Neural cell (in vitro differentiated cells): ENCODE data around the gene ZNF830.

Experiments used
- CTCF ChIP-seq: fragments of 450-650 bp; IDR thresholded peaks from 2 replicates; pipeline ENCODE4 v1.5.1; 2014; ENCODE audit warnings: antibody characterized with exemption, mild to moderate bottlenecking, moderate library complexity; ENCODE audit not compliant: poor library complexity, severe bottlenecking
- EP300 ChIP-seq: fragments of 450-650 bp; conservative IDR thresholded peaks from 2 replicates; pipeline ENCODE4 v1.6.1; 2014; ENCODE audit warnings: antibody characterized with exemption, mild to moderate bottlenecking, moderate library complexity; ENCODE audit not compliant: poor library complexity, severe bottlenecking
- EZH2 ChIP-seq: fragments of 200-600, 300-800 bp; shearing (Covaris generic), sonication (generic); IDR thresholded peaks from 2 replicates; pipeline ENCODE4 v1.6.1; 2014; ENCODE audit warnings: antibody characterized with exemption, low read length, borderline replicate concordance, mild to moderate bottlenecking; ENCODE audit not compliant: insufficient read depth, poor library complexity, severe bottlenecking
- MXI1 ChIP-seq: fragments of 450-650 bp; conservative IDR thresholded peaks from 2 replicates; pipeline ENCODE4 v1.6.1; 2014; ENCODE audit warnings: antibody characterized with exemption, mild to moderate bottlenecking; ENCODE audit not compliant: poor library complexity, severe bottlenecking
- POLR2AphosphoS5 ChIP-seq: IDR thresholded peaks from 2 replicates; pipeline ENCODE4 v1.6.1; 2012
- RAD21 ChIP-seq: fragments of 450-650 bp; conservative IDR thresholded peaks from 2 replicates; pipeline ENCODE4 v1.6.1; 2014; ENCODE audit warnings: antibody characterized with exemption, mild to moderate bottlenecking, moderate library complexity
- REST ChIP-seq: IDR thresholded peaks from 2 replicates; pipeline ENCODE4 v1.6.1; 2012; ENCODE audit warnings: borderline replicate concordance
- SMC3 ChIP-seq: fragments of 450-650 bp; conservative IDR thresholded peaks from 2 replicates; pipeline ENCODE4 v1.6.1; 2014; ENCODE audit warnings: antibody characterized with exemption, mild to moderate bottlenecking, moderate library complexity; ENCODE audit not compliant: poor library complexity
- TAF1 ChIP-seq: IDR thresholded peaks from 2 replicates; pipeline ENCODE4 v1.6.1; 2012; ENCODE audit warnings: low read depth

- TF ChIP-seq RAD21 (no peak), CTCF (no peak), EP300 (no peak), EZH2 (no peak), POLR2AphosphoS5 (no peak), TAF1 (no peak), SMC3 (no peak), REST (no peak), MXI1 (no peak)
Measured at GRCh38 chr17:34958438-34958837, 2.9 kb upstream of the ZNF830 start.
